ENCODE data around the gene PANK4. TPM values are rescaled to one million over a fixed set of nuclear protein-coding genes. Genes with fewer than 3 reads are reported as not detected.
A peak's percentile ranks its signal among the peaks of the same experiment; 100 is the strongest.

Gene PANK4
- polyA plus RNA-seq, 4 donors: 22.5 to 31.2 (median 26.0) TPM

- DNase-seq (ENCODE audit: low read depth in 4 of 4, low spot score in 3 of 4): peak in 2 of 4 donors; percentile 50 to 60
Measured at GRCh38 chr1:2480986-2481364, 45.4 kb downstream of the PANK4 start.

GRCh38 chr1:2480236-2480985, 46.0 kb downstream of the PANK4 start:
- DNase-seq (ENCODE audit: low read depth in 4 of 4, low spot score in 3 of 4): no peak

DNA sequence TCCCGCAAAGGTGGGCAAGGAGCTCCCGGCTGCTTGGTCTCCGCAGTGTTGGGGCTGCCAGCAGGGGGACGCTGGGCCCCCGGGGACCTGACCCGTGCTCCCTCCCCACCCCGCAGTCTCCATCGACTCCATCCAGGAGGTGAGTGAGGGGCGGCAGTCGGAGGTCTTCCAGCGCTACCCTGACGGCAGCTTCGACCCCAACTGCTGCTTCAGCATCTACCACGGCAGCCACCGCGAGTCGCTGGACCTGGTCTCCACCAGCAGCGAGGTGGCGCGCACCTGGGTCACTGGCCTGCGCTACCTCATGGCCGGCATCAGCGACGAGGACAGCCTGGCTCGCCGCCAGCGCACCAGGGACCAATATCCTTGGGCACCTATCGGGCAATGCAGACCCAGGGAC, 46.8 kb downstream of the PANK4 start:
- DNase-seq (ENCODE audit: low read depth in 4 of 4, low spot score in 3 of 4): no peak

DNA sequence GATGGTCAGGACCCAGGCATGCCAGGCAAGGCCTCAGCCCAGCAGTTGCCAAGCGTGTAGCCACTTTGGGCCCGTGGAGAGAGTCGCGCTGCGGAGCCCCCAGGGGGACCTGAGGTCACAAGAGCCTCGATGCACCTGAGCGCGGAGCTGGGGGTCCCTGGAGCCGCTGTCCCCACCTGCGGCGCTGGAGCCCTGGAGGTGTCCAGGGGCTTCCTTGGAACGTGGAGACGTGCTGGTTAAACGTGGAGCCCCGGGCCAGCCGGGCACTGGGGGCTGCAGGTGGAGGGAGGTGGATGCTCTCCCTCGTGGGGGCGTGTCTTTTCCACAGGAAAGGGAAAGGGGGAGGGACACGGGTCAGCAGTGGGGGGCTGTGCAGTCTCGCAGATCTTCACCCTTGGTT, 47.2 kb downstream of the PANK4 start:
- no peak for DNase-seq (ENCODE audit: low read depth in 4 of 4, low spot score in 3 of 4)

DNA sequence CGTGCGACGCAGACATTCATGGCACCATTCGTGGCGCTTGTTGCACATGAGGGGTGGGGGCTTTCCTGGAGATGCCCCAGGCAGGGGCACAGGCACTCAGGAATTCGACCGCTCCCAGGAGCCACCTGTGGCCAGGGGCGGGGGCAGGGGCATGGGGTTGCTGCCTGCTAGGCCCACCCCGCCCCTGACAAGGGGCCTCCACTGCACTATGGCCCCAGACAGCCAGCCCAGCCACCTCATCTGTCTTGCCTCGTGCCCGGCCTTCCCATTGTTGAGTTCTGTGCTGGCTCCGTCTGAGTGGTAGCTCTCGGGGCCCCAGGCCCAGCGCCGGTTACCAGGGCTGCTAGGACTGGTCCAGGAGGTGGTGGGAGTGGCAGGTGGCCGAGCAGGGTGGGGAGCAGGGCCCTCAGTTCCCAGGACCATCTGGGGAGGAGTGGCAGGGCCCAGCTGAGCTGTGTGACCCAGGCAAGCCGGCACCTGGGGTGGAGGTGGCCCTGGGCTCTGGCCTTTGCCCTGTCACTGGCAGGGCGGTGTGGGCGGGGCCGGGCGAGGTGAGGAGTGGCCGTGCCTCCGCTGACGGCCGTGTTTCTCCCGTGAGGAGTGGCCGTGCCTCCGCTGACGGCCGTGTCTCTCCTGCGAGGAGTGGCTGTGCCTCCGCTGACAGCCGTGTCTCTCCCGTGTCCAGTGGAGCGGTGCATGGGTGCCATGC, 48.5 kb downstream of the PANK4 start:
- no peak for DNase-seq (ENCODE audit: low read depth in 4 of 4, low spot score in 3 of 4)

DNA sequence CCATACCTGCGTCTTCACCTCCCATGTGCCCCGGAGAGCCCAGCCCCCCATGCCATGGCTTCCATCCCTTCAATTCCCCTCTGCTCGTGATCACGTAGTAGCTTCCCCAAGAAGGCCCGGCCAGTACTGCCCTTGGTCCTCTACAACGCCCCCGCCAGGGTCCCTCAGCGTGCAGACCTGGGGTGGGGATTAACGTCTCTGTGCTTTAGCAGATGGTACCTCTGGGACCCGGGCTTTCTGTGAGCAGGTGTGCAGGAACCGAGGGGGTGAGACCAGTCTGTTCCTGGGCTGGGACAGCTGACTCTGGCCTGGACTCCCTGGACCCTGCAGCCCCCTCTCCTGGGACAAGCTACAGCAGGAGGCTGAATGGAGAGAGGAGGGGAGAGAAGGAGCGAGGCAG, 49.1 kb downstream of the PANK4 start:
- DNase-seq (ENCODE audit: low read depth in 4 of 4, low spot score in 3 of 4): no peak

DNA sequence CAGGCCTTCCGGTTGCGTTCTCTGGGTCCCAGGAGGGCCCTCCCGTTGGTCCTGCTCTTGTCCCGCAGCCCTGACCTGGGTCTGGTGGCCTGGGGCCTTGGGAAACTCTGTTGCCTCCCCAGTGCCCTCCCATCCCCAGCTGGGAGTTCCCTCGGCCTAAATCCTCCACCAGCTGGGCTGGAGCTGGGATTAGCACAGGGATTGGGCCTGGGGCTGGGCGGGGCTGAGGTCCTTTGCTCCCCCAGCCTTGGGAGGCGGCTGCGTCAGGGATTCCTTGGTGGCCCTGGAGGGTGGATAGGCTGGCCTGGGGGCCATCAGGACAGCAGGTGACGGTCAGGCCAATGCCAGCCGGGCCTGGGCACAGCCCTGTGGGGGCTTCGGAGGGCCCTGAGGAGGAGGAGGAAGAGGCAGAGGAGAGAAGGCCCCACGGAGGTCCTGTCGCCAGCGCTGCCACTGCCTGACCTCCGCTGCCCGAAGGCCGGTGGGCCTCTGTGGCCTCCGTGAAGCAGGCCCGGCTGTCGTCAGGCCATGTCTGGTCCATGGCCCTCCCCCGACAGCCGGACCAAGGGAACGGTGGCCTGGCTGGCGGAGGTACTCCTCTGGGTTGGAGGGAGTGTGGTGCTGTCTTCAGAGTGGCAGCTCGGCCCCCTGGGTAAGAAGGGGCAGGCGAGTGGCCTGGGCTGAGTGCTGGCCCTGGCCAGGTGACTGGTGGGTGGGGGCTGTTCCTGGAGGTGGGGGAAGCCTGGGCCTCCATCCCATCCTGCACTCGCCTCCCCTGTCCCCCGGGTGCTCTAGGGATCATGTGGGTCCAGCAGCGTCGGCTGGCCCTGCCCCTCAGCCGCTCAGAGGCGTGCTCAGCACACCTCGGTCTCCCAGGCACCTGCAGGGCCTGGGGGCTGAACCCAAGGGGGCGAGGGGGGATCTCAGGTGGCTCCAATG, 50.1 kb downstream of the PANK4 start, which contains the start of gene PLCH2:
Gene PLCH2 (plus strand): TSS at position 229 of the 939 bp plus-strand sequence. CDS start 300 bp downstream, at position 529.
- no peak for DNase-seq (ENCODE audit: low read depth in 4 of 4, low spot score in 3 of 4)

GRCh38 chr1:2475571-2475970, 50.8 kb downstream of the PANK4 start:
- no peak for DNase-seq (ENCODE audit: low read depth in 4 of 4, low spot score in 3 of 4)

- no peak for DNase-seq (ENCODE audit: low read depth in 4 of 4, low spot score in 3 of 4)
Measured at GRCh38 chr1:2474933-2475371, 51.4 kb downstream of the PANK4 start.

DNA sequence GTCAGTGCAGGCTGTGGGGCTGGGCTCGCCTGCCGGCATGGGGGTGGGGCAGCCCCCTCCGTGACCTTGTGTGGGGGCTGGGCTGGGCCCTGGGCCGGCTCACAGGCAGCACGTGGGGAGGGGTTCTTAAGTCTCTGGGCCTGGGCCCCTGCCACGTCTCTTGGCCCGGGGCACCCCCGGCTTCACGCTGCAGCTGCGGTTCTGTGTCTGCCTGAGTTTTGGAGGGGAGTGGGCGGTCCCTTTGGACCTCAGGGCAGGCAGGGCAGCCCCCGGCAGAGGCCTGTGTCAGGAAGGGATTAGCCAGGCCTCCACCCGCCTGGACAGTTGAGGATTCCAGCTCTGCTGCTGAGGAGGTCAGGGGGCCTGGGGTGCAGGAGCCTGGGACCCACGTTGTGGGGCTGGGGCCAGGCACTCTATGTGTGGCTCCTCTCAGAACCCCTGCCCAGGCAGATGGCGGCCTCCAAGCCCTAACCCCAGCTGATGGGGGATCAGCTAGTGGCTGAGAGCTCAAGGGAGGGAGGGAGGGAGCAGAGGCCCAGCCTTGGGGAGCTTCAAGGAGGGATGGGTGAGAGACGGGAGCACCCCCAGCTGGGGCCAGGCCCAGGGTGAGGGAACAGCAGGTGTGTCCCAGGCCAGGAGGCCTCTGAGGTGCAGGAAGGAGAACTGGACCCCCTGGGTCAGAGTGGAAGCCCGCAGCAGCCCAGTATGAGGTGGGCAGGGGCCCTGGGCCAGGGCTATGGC, 52.1 kb downstream of the PANK4 start:
- DNase-seq (ENCODE audit: low read depth in 4 of 4, low spot score in 3 of 4): no peak

DNA sequence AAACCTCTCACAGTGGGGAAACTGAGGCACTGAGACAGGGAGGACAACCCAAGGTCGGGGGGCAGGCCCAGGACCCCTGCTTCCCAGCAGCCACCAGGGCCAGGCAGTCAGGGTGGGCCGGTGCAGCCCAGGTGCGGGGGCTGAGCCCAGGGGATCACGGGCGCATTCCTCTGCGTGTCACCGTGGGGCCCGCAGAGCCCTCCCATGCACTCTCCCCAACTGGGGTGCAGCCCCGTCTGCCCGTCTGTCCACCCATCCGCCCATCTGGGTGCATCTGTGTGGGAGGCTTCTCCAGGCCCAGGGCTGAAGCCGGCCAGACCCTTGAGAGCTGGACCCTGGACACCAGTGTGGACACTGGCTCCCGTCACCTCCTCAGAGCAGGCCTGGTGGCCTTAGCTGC, 53.2 kb downstream of the PANK4 start:
- no peak for DNase-seq (ENCODE audit: low read depth in 4 of 4, low spot score in 3 of 4)

DNA sequence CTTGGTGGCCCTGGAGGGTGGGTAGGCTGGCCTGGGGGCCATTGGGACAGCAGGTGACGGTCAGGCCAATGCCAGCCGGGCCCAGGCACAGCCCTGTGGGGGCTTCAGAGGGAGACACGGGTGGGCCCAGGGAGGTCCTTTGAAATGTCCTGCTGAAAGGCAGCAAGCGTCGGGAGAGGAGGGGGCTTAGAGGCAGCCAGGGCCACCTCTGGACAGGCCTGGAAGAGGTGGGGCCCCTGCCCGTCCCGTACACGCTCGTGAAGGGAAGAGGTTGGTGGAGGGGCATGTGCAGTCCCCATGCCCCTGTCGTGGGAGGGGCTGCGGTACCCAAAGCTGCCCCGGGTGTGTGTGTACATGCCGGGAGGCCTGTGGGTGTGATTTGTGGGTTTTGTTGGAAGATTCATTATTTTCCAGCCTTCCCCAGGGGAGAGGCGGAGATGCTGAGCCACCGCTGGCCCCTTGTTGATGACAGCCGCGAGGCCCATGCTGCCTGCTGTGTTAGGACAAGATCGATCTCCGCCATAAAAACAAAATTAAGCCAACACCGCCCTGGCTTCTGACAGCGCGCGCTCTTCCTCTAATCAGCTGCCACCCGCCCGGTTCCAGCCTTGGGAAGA, 53.7 kb downstream of the PANK4 start:
- no peak for DNase-seq (ENCODE audit: low read depth in 4 of 4, low spot score in 3 of 4)

- DNase-seq (ENCODE audit: low read depth in 4 of 4, low spot score in 3 of 4): no peak
Measured at GRCh38 chr1:2472109-2472508, 54.3 kb downstream of the PANK4 start.

GRCh38 chr1:2471587-2472001, 54.8 kb downstream of the PANK4 start:
- DNase-seq (ENCODE audit: low read depth in 4 of 4, low spot score in 3 of 4): no peak

GRCh38 chr1:2471159-2471471, 55.3 kb downstream of the PANK4 start:
- no peak for DNase-seq (ENCODE audit: low read depth in 4 of 4, low spot score in 3 of 4)

- DNase-seq (ENCODE audit: low read depth in 4 of 4, low spot score in 3 of 4): no peak
Measured at GRCh38 chr1:2470290-2471158, 55.9 kb downstream of the PANK4 start.

DNA sequence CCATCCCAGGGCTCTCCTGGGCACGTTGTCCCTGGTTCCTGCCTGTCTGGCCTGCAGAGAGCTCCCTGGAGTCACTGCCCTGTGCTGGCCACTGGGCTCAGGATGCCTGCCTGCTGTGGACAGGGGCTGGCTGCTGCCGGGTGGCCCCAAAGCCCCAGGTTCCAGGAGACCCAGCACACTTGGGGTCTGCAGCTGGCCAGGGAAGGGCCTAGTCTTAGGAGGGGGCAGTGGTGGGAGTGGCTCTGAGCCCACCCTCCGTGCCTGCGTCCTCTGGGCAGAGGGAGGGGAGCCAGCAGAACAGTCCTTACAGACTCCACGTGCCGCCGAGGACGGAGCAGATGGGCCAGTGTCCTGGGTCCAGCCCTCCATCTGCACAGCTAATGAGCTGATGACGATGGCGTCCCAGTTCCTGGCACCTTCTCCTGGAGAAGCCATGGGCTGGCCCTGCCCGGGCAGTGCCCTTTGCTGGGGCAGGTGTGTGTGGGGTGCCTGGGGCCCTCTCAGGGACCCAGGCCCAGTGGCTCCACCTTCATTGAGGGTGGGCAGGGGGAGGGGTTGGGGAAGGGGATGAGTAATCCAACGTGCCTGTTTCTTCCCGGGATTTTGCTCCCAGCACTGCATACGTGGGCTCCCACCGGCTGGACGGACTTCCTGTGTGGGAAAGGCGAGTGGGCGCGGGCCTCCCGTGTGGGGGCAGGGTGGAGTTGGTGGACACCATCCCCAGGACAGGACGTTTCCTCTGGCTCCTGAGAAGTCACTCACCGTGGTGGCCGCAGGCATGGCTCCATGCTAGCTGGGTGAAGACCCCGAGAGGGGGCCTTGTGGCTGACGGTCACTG, 57.1 kb downstream of the PANK4 start:
- no peak for DNase-seq (ENCODE audit: low read depth in 4 of 4, low spot score in 3 of 4)

GRCh38 chr1:2468540-2468939, 57.9 kb downstream of the PANK4 start:
- no peak for DNase-seq (ENCODE audit: low read depth in 4 of 4, low spot score in 3 of 4)

Data from left renal pelvis (tissue), 4 donors.